ENCODE results near the gene PRKCB. TPM values are rescaled to one million over a fixed set of nuclear protein-coding genes. Genes with fewer than 3 reads are reported as not detected.
A peak's percentile ranks its signal among the peaks of the same experiment; 100 is the strongest.

The PRKCB gene
- total RNA-seq (0.40 and 0.70 TPM in 2 replicates), polyA plus RNA-seq (0.74 and 0.92 TPM in 2 replicates)

DNA sequence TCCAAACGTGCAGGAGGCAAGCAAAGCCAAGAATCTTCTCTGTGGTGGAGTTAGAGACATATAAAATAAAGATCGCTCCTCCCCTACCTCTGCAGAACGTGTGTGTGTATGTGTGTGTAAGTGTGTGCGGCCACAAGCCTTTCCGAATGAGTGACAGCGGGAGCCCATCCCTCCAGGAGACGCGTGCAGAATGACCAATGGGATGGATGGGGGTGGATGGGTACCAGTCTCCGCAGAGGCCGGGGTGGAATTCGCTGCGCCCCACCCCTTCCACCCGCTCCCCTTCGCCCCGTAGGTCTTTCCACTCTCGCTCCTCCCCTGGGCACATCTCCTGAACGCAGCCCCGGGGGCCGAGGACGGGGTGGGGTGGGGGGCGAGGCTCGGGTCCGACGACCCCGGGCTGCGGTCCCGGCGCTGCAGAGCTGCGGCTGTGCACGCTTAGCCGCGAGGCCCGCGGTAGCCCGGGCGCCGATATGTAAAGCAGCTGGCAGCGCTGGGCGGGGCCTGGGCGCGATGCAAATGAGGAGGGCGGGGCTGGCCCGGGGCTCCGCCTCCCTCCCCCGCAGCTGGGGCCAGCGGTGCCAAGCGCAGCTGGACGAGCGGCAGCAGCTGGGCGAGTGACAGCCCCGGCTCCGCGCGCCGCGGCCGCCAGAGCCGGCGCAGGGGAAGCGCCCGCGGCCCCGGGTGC is at the start of gene PRKCB:
TSS of gene PRKCB (plus strand) at position 594 of the 688 bp plus-strand sequence.
- Histone ChIP-seq H3K27me3 (peaks cover 70% of the 10 kb centered on the region), H3K4me2 (peak within 1 kb of the TSS; percentile 94)

DNA sequence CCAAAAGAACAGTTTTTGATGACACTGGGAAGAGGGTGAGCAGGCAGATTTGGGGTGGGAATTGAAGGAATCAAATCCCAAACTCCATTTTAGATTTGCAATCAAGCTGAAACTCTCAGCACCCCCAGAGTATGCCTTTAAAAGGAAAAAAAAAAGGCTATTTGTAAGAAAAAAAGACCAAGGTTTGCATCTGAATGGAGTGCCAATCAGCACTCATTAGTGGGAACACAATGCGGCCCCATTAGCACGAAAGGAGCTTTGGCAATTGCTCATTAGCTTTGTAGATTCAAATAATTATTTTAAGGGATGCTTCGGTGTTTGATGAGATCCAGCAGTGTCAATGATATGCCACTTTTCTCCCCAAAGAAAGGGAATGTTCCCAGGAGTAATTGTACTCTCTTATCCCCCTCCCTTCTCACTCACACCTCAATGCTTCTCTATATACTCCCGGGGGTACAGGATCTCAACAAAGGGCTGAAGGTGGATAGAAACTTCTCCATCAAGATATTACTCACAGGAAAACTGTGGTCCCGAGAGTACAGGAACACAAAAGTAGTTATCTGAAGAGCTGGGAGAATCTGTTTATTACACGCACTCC is 48.7 kb upstream of the PRKCB start:
- no peak overlapping the region for H2AFZ ChIP-seq
- no peaks in the 10 kb centered on the region for H3K9me2 ChIP-seq (replicated peaks; ENCODE audit: insufficient read depth)
- TF ChIP-seq EZH2 (IDR thresholded peaks at IDR 0.05; ENCODE audit: borderline replicate concordance) (no peak), EZH2phosphoT487 (IDR thresholded peaks at IDR 0.05; ENCODE audit: low read depth, severe bottlenecking, unreplicated experiment) (no peak)
- TF ChIP-seq, protein P1, sequence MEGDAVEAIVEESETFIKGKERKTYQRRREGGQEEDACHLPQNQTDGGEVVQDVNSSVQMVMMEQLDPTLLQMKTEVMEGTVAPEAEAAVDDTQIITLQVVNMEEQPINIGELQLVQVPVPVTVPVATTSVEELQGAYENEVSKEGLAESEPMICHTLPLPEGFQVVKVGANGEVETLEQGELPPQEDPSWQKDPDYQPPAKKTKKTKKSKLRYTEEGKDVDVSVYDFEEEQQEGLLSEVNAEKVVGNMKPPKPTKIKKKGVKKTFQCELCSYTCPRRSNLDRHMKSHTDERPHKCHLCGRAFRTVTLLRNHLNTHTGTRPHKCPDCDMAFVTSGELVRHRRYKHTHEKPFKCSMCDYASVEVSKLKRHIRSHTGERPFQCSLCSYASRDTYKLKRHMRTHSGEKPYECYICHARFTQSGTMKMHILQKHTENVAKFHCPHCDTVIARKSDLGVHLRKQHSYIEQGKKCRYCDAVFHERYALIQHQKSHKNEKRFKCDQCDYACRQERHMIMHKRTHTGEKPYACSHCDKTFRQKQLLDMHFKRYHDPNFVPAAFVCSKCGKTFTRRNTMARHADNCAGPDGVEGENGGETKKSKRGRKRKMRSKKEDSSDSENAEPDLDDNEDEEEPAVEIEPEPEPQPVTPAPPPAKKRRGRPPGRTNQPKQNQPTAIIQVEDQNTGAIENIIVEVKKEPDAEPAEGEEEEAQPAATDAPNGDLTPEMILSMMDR (IDR thresholded peaks at IDR 0.05; ENCODE audit: poor library complexity): no peak
- no peaks in the 10 kb centered on the region for H4K20me1 ChIP-seq (ENCODE audit: insufficient read depth, poor library complexity, severe bottlenecking)
- no peaks in the 10 kb centered on the region for H3K4me1 ChIP-seq (ENCODE audit: insufficient read depth)
- H3K4me2 ChIP-seq: no peak overlapping the region
- H3K9me3 ChIP-seq (ENCODE audit: low read depth): no peaks in the 10 kb centered on the region
- WGBS (ENCODE audit: low lambda C conversion rate, missing lambda C conversion rate): 23% methylated on average over 6 of the region's 6 CpGs
- H3K79me2 ChIP-seq: no peaks in the 10 kb centered on the region
- H3K27ac ChIP-seq: no peak overlapping the region
- H3K36me3 ChIP-seq (replicated peaks; ENCODE audit: insufficient read depth, low read depth): no peaks in the 10 kb centered on the region
- no peak overlapping the region for H3K4me3 ChIP-seq
- peaks cover 14% of the 10 kb centered on the region for H3K27me3 ChIP-seq
- no peak for DNase-seq (ENCODE audit: low spot score)

More for the DNA sequence above, at the start of gene PRKCB:
- Histone ChIP-seq H3K79me2 (no peaks in the 10 kb centered on the region), H3K4me3 (peak within 1 kb of the TSS; percentile 33), H3K4me1 (ENCODE audit: insufficient read depth) (no peaks in the 10 kb centered on the region), H4K20me1 (ENCODE audit: insufficient read depth, poor library complexity, severe bottlenecking) (no peaks in the 10 kb centered on the region), H3K9me3 (ENCODE audit: low read depth) (no peaks in the 10 kb centered on the region), H3K9me2 (replicated peaks; ENCODE audit: insufficient read depth) (no peaks in the 10 kb centered on the region), H2AFZ (peak within 1 kb of the TSS; percentile 63), H3K27ac (no peak within 1 kb of the TSS), H3K36me3 (replicated peaks; ENCODE audit: insufficient read depth, low read depth) (no peaks in the 10 kb centered on the region)
- DNase-seq (ENCODE audit: low spot score): peak; percentile 88
- TF ChIP-seq EZH2phosphoT487 (IDR thresholded peaks at IDR 0.05; ENCODE audit: low read depth, severe bottlenecking, unreplicated experiment) (no peak), EZH2 (IDR thresholded peaks at IDR 0.05; ENCODE audit: borderline replicate concordance) (no peak)
- TF ChIP-seq, protein P1 (IDR thresholded peaks at IDR 0.05; ENCODE audit: poor library complexity): no peak
- WGBS (ENCODE audit: low lambda C conversion rate, missing lambda C conversion rate): 2% methylated on average over 23 of the region's 63 CpGs

DNA sequence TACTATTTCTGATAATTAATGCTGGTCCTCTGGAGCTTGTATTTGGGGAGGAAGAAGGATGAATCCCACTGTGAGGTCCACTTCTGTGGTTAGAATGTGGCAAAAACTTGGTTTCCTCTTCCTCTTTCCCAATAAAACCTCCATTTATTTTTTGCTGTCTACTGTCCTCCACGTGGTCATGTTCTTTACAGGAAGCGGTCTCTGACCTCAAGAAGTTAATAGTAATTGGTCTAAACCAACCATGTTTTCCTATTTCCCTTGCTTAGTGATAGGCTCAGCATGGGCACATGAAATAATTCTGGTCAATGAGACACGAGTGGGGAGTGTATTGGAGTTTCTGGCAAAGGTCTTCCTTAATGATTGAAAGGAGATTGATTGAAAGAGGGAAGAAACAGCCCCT is 47.1 kb upstream of the PRKCB start:
- no peak overlapping the region for H2AFZ ChIP-seq
- H3K79me2 ChIP-seq: no peaks in the 10 kb centered on the region
- no peak overlapping the region for H3K27ac ChIP-seq
- no peaks in the 10 kb centered on the region for H3K9me3 ChIP-seq (ENCODE audit: low read depth)
- whole genome bisulfite sequencing (ENCODE audit: low lambda C conversion rate, missing lambda C conversion rate): 81% methylated on average over 3 of the region's 3 CpGs
- DNase-seq (ENCODE audit: low spot score): no peak
- no peaks in the 10 kb centered on the region for H3K4me1 ChIP-seq (ENCODE audit: insufficient read depth)
- peaks cover 14% of the 10 kb centered on the region for H3K27me3 ChIP-seq
- H3K4me3 ChIP-seq: no peak overlapping the region
- no peaks in the 10 kb centered on the region for H4K20me1 ChIP-seq (ENCODE audit: insufficient read depth, poor library complexity, severe bottlenecking)
- no peaks in the 10 kb centered on the region for H3K36me3 ChIP-seq (replicated peaks; ENCODE audit: insufficient read depth, low read depth)
- TF ChIP-seq, protein P1 (IDR thresholded peaks at IDR 0.05; ENCODE audit: poor library complexity): no peak
- TF ChIP-seq EZH2 (IDR thresholded peaks at IDR 0.05; ENCODE audit: borderline replicate concordance) (no peak), EZH2phosphoT487 (IDR thresholded peaks at IDR 0.05; ENCODE audit: low read depth, severe bottlenecking, unreplicated experiment) (no peak)
- no peak overlapping the region for H3K4me2 ChIP-seq
- H3K9me2 ChIP-seq (replicated peaks; ENCODE audit: insufficient read depth): no peaks in the 10 kb centered on the region
